Activated T-cell treated with anti-CD3 and anti-CD28 coated beads for 48 hours (primary cell): ENCODE data around the gene TRMT2A.
"Not testable (repeated sequence)": the region's sequence is repeated elsewhere in the genome, so short reads cannot be mapped to it uniquely, and the experiment has no call there.

Experiments used
- DNase-seq: peaks from one replicate; pipeline ENCODE4 v3.0.0-alpha.2; 2020; ENCODE audit warnings: low read depth

TRMT2A gene

GRCh38 chr22:20116951-20117632 is at the start of gene TRMT2A:
Gene TRMT2A (minus strand): TSS chr22:20117226. CDS start chr22:20116906, 320 bp downstream.
- peak; percentile 98 for DNase-seq

GRCh38 chr22:20166703-20167102 is 49.7 kb upstream of the TRMT2A start:
- no peak for DNase-seq

- no peak for DNase-seq
These were observed 48.9 kb upstream of the TRMT2A start for GRCh38 chr22:20165913-20166312.

- DNase-seq, result no peak
These were observed 48.4 kb upstream of the TRMT2A start for GRCh38 chr22:20165421-20165820.

GRCh38 chr22:20164863-20165262 is 47.8 kb upstream of the TRMT2A start:
- DNase-seq, result no peak

- no peak for DNase-seq
These were observed 43.0 kb upstream of the TRMT2A start for GRCh38 chr22:20160041-20160440.

- not testable (repeated sequence) for DNase-seq
These were observed 42.5 kb upstream of the TRMT2A start for GRCh38 chr22:20159531-20159930.

GRCh38 chr22:20159076-20159475 is 42.0 kb upstream of the TRMT2A start:
- no peak for DNase-seq

GRCh38 chr22:20158391-20159036 is 41.5 kb upstream of the TRMT2A start:
- DNase-seq, result no peak

GRCh38 chr22:20157430-20158183 is 40.6 kb upstream of the TRMT2A start:
- no peak for DNase-seq

- DNase-seq, result peak; percentile 83
These were observed 39.8 kb upstream of the TRMT2A start for GRCh38 chr22:20156611-20157429.

- no peak for DNase-seq
These were observed 39.0 kb upstream of the TRMT2A start for GRCh38 chr22:20156042-20156389.

- no peak for DNase-seq
These were observed 38.5 kb upstream of the TRMT2A start for GRCh38 chr22:20155330-20156041.

- DNase-seq, result no peak
These were observed 37.7 kb upstream of the TRMT2A start for GRCh38 chr22:20154602-20155187.

GRCh38 chr22:20153945-20154344 is 36.9 kb upstream of the TRMT2A start:
- DNase-seq, result no peak

- DNase-seq, result no peak
These were observed 35.5 kb upstream of the TRMT2A start for GRCh38 chr22:20152464-20152890.

GRCh38 chr22:20151276-20151588 is 34.2 kb upstream of the TRMT2A start:
- no peak for DNase-seq

- DNase-seq, result no peak
These were observed 33.6 kb upstream of the TRMT2A start, which contains the start of gene CCDC188 for GRCh38 chr22:20150381-20151275. Gene CCDC188 (minus strand): TSS chr22:20151055. CDS start chr22:20150986, 69 bp downstream.

GRCh38 chr22:20149257-20150250 is 32.5 kb upstream of the TRMT2A start:
- no peak for DNase-seq
